H1 (cell line): ENCODE measurements around the gene RNASE12. TPM values are rescaled to one million over a fixed set of nuclear protein-coding genes. Genes with fewer than 3 reads are reported as not detected.

ENCODE experiments used
- CTCF ChIA-PET: fragments of 300-600 bp; sonication (Branson Sonifier 250); formaldehyde crosslinking; loops from one replicate; lab custom pipeline; 2021; ENCODE audit not compliant: partially characterized antibody; lab: Charles Lee
- POLR2A ChIA-PET: fragments of 300-600 bp; sonication (Branson Sonifier 250); formaldehyde crosslinking; loops from one replicate; lab custom pipeline; 2021; ENCODE audit warnings: inconsistent platforms; ENCODE audit not compliant: partially characterized antibody; lab: Charles Lee
- DNase-seq, 2 experiments: peaks; one replicate each; pipeline versions ENCODE4 v3.0.0 to v3.0.0-alpha.2; 2010 to 2022; ENCODE audit warnings: low spot score in 2 of 2, low read depth in 1 of 2, mixed read lengths in 1 of 2
- FAIRE-seq: peaks from 2 replicates; lab custom pipeline; 2011; peaks lifted over from hg19 to GRCh38; lab: Jason Lieb, UNC
- H2AFZ ChIP-seq: 2 replicates; pipeline ENCODE4 v1.8.1; 2012; ENCODE audit warnings: low read length, inconsistent platforms
- H2AK5ac ChIP-seq: 2 replicates; pipeline ENCODE4 v1.6.1; 2013; ENCODE audit warnings: low read depth, low read length
- H2BK120ac ChIP-seq: replicated peaks from 2 replicates; pipeline ENCODE3; 2013; ENCODE audit warnings: low read depth, low read length, inconsistent platforms
- H2BK12ac ChIP-seq: 2 replicates; pipeline ENCODE4 v1.6.1; 2013; ENCODE audit warnings: low read depth, low read length
- H2BK15ac ChIP-seq: 2 replicates; pipeline ENCODE4 v1.6.1; 2013; ENCODE audit warnings: low read length
- H2BK20ac ChIP-seq: 2 replicates; pipeline ENCODE4 v1.6.1; 2013; ENCODE audit warnings: low read length
- H2BK5ac ChIP-seq: 2 replicates; pipeline ENCODE4 v1.6.1; 2013; ENCODE audit warnings: low read depth, low read length
- H3K14ac ChIP-seq: 2 replicates; pipeline ENCODE4 v1.6.1; 2013; ENCODE audit warnings: inconsistent platforms; ENCODE audit not compliant: insufficient read length
- H3K18ac ChIP-seq: 2 replicates; pipeline ENCODE4 v1.6.1; 2013; ENCODE audit warnings: low read length; ENCODE audit errors: extremely low read depth
- H3K23ac ChIP-seq: 2 replicates; pipeline ENCODE4 v1.6.1; 2013; ENCODE audit warnings: inconsistent platforms; ENCODE audit not compliant: insufficient read length
- H3K23me2 ChIP-seq: 2 replicates; pipeline ENCODE4 v1.6.1; 2013; ENCODE audit warnings: low read depth, low read length
- H3K27ac ChIP-seq: 2 replicates; pipeline ENCODE4 v1.6.1; 2011; ENCODE audit warnings: low read depth, low read length, inconsistent platforms
- H3K27me3 ChIP-seq, 4 experiments: replicated peaks in 1 of 4; 1 replicate in 1 of 4; 2 replicates in 3 of 4; pipeline versions ENCODE4 v1.6.1 to v1.8.1; 2011 to 2013; ENCODE audit warnings: low read length in 3 of 4, mild to moderate bottlenecking in 3 of 4, inconsistent platforms in 2 of 4, mixed read lengths in 2 of 4, moderate library complexity in 1 of 4; ENCODE audit not compliant: control insufficient read depth in 3 of 4, insufficient read depth in 3 of 4; ENCODE audit errors: extremely low read depth in 1 of 4
- H3K36me3 ChIP-seq, 4 experiments: 2 replicates each; pipeline versions ENCODE4 v1.6.1 to v1.8.1; 2011 to 2013; ENCODE audit warnings: mild to moderate bottlenecking in 4 of 4, low read length in 3 of 4, moderate library complexity in 2 of 4, control low read depth in 1 of 4, inconsistent platforms in 1 of 4; ENCODE audit not compliant: insufficient read depth in 4 of 4, control insufficient read depth in 2 of 4
- H3K4ac ChIP-seq: replicated peaks from 2 replicates; pipeline ENCODE3; 2013; ENCODE audit warnings: low read length, low read depth, mixed read lengths, inconsistent platforms; ENCODE audit not compliant: insufficient read length
- H3K4me1 ChIP-seq, 4 experiments: replicated peaks in 1 of 4; 1 replicate in 1 of 4; 2 replicates in 3 of 4; pipeline versions ENCODE4 v1.6.1 to v1.8.1; 2011 to 2013; ENCODE audit warnings: low read length in 3 of 4, inconsistent platforms in 2 of 4, mixed read lengths in 1 of 4; ENCODE audit not compliant: insufficient read depth in 4 of 4, control insufficient read depth in 3 of 4
- H3K4me2 ChIP-seq, 2 experiments: 2 replicates each; pipeline versions ENCODE4 v1.6.1 to v1.8.1; 2011 to 2013; ENCODE audit warnings: low read depth in 2 of 2, low read length in 2 of 2, control low read depth in 1 of 2, inconsistent platforms in 1 of 2, mild to moderate bottlenecking in 1 of 2; ENCODE audit not compliant: insufficient read depth in 1 of 2
- H3K4me3 ChIP-seq, 4 experiments: fragments of 200-600, 300-600 bp in 1 of 4; sonication (generic), shearing (Covaris generic), sonication (Bioruptor Twin) in 1 of 4; 2 replicates each; pipeline versions ENCODE4 v1.5.1 to v1.8.1; 2011 to 2016; ENCODE audit warnings: low read length in 4 of 4, low read depth in 3 of 4, control low read depth in 2 of 4, inconsistent platforms in 2 of 4, mild to moderate bottlenecking in 2 of 4, mixed read lengths in 1 of 4, moderate library complexity in 1 of 4; ENCODE audit not compliant: insufficient read depth in 2 of 4; ENCODE audit errors: extremely low read depth in 1 of 4
- H3K56ac ChIP-seq: replicated peaks from 2 replicates; pipeline ENCODE3; 2013; ENCODE audit warnings: low read depth, mild to moderate bottlenecking, mixed read lengths, low read length, inconsistent platforms; ENCODE audit not compliant: insufficient read length
- H3K79me1 ChIP-seq: 2 replicates; pipeline ENCODE4 v1.6.1; 2013; ENCODE audit warnings: low read depth, low read length, control low read depth
- H3K79me2 ChIP-seq, 2 experiments: 2 replicates each; pipeline versions ENCODE4 v1.6.1 to v1.8.1; 2012 to 2013; ENCODE audit warnings: low read length in 2 of 2, mild to moderate bottlenecking in 2 of 2, inconsistent platforms in 1 of 2; ENCODE audit not compliant: insufficient read depth in 2 of 2, control insufficient read depth in 1 of 2
- H3K9ac ChIP-seq, 4 experiments: replicated peaks in 1 of 4; 1 replicate in 1 of 4; 2 replicates in 3 of 4; pipeline versions ENCODE4 v1.6.1 to v1.8.1; 2011 to 2013; ENCODE audit warnings: low read depth in 3 of 4, low read length in 3 of 4, control low read depth in 2 of 4, mild to moderate bottlenecking in 2 of 4, moderate library complexity in 2 of 4, inconsistent platforms in 1 of 4; ENCODE audit errors: extremely low read depth in 1 of 4
- H3K9me3 ChIP-seq, 2 experiments: 2 replicates each; pipeline versions ENCODE4 v1.6.1 to v1.8.1; 2012 to 2013; ENCODE audit warnings: mild to moderate bottlenecking in 2 of 2, moderate library complexity in 2 of 2, control low read depth in 1 of 2, inconsistent platforms in 1 of 2, low read depth in 1 of 2, low read length in 1 of 2, mixed read lengths in 1 of 2; ENCODE audit not compliant: insufficient read depth in 2 of 2
- H4K20me1 ChIP-seq, 2 experiments: replicated peaks in 1 of 2; 2 replicates each; pipeline versions ENCODE3 to v1.8.1; 2011 to 2013; ENCODE audit warnings: inconsistent platforms in 2 of 2, low read length in 2 of 2, mild to moderate bottlenecking in 1 of 2; ENCODE audit not compliant: insufficient read depth in 2 of 2, control insufficient read depth in 1 of 2
- H4K5ac ChIP-seq: 2 replicates; pipeline ENCODE4 v1.6.1; 2013; ENCODE audit warnings: low read length, low read depth, mixed read lengths, inconsistent platforms; ENCODE audit not compliant: insufficient read length
- H4K8ac ChIP-seq: 2 replicates; pipeline ENCODE4 v1.8.0; 2013; ENCODE audit warnings: mild to moderate bottlenecking, moderate library complexity, low read length, inconsistent platforms; ENCODE audit not compliant: insufficient read depth; ENCODE audit errors: extremely low read depth
- H4K91ac ChIP-seq: replicated peaks from 2 replicates; pipeline ENCODE3; 2013; ENCODE audit warnings: low read length, mixed read lengths, inconsistent platforms; ENCODE audit not compliant: insufficient read length
- CEBPB ChIP-seq: IDR thresholded peaks from 2 replicates; pipeline ENCODE4 v1.6.1; 2012; ENCODE audit warnings: low read depth, low read length
- MAFK ChIP-seq: IDR thresholded peaks from 2 replicates; pipeline ENCODE4 v1.6.1; 2012; ENCODE audit warnings: low read depth, mild to moderate bottlenecking, improper control_type of control experiment, low read length
- MAX ChIP-seq: IDR thresholded peaks from 2 replicates; pipeline ENCODE4 v1.6.1; 2012; ENCODE audit warnings: inconsistent platforms
- NRF1 ChIP-seq: IDR thresholded peaks from 2 replicates; pipeline ENCODE4 v1.6.1; 2011; ENCODE audit warnings: mild to moderate bottlenecking, low read depth, low read length, improper control_type of control experiment
- POU5F1 ChIP-seq: IDR thresholded peaks from 2 replicates; pipeline ENCODE4 v1.6.1; 2011; ENCODE audit warnings: low read depth, mild to moderate bottlenecking, low read length, moderate library complexity
- SAP30 ChIP-seq: fragments of 300-600 bp; sonication (generic); IDR thresholded peaks from 2 replicates; pipeline ENCODE4 v1.7.1; 2012; ENCODE audit warnings: low read length, moderate library complexity, mild to moderate bottlenecking, inconsistent platforms; ENCODE audit not compliant: insufficient read depth, insufficient replicate concordance
- SIN3A ChIP-seq, 2 experiments: IDR thresholded peaks in 1 of 2; conservative IDR thresholded peaks in 1 of 2; 2 replicates each; pipeline ENCODE4 v1.6.1; 2011 to 2012; ENCODE audit warnings: low read length in 2 of 2, improper control_type of control experiment in 1 of 2, low read depth in 1 of 2, mild to moderate bottlenecking in 1 of 2
- SP2 ChIP-seq: IDR thresholded peaks from 2 replicates; pipeline ENCODE4 v1.6.1; 2012; ENCODE audit warnings: mild to moderate bottlenecking, low read length, inconsistent platforms
- TBP ChIP-seq: IDR thresholded peaks from 2 replicates; pipeline ENCODE4 v1.6.1; 2011; ENCODE audit warnings: low read depth, low read length, improper control_type of control experiment
- TCF12 ChIP-seq: IDR thresholded peaks from 2 replicates; pipeline ENCODE4 v1.6.1; 2011; ENCODE audit warnings: low read depth, mild to moderate bottlenecking, low read length
- TEAD4 ChIP-seq: IDR thresholded peaks from 2 replicates; pipeline ENCODE4 v1.6.1; 2012; ENCODE audit warnings: low read depth, low read length, inconsistent platforms, mixed read lengths
- WGBS, 2 experiments: shearing (Covaris generic) in 1 of 2; methylation state at CpG; one replicate each; pipeline versions ENCODE4 v1.1.6 to v1.1.7; 2013 to 2015; ENCODE audit warnings: low lambda C conversion rate in 2 of 2, mixed read lengths in 2 of 2, inconsistent platforms in 1 of 2, low coverage in 1 of 2, missing lambda C conversion rate in 1 of 2; ENCODE audit not compliant: insufficient replicate concordance in 2 of 2, insufficient coverage in 1 of 2, insufficient read length in 1 of 2; ENCODE audit errors: extremely low coverage in 1 of 2, missing lambda C conversion rate in 1 of 2; 5-methylcytosine and 5-hydroxymethylcytosine counted together
- polyA plus RNA-seq, 7 experiments: library from polyadenylated mRNA; depleted of rRNA in 3 of 7; stranded (reverse) in 5 of 7; unstranded in 2 of 7; fragments of >200 nt in 5 of 7; fragments of 200-250 nt in 2 of 7; gene quantifications; 1 replicate in 5 of 7; 2 replicates in 1 of 7; 4 replicates in 1 of 7; pipeline versions ENCODE4 v1.2.1 to v1.2.3, GENCODE V29; 2011 to 2013; ENCODE audit warnings: missing spikeins in 2 of 7, mixed read lengths in 2 of 7
- total RNA-seq: library from RNA; stranded (reverse); fragmentation: NEBNext Ultra II Directional; extraction: Animal tissue kit (Norgen Biotek cat#: 25700); gene quantifications from 2 replicates; pipeline ENCODE4 v1.2.1, GENCODE V29; 2021

The RNASE12 gene
- total and polyA plus RNA-seq, 2 of the 8 experiments (the other 6 are each of a cell fraction or from before 2014, with no cell fraction given): not detected

- no peaks in the 10 kb centered on the region for H3K36me3 ChIP-seq
- CTCF ChIA-PET: interaction anchor here (0.5 to 3.2 kb wide), 25 partner anchors 9 to 358 kb away, joined by 3 to 21 read pairs (median 4); partner anchors contain the start of genes PARP2, PNP and RNASE4
- TF ChIP-seq SIN3A (conservative IDR thresholded peaks at IDR 0.05 in 1 of 2, IDR thresholded peaks at IDR 0.05 in 1 of 2; ENCODE audit: low read depth in 1 of 2, low read length in 2 of 2): peak in 1 of 2 experiments; percentile 96
- peak; percentile 51 for TF ChIP-seq CEBPB
- peak; percentile 18; the same call in 1 of the 2 replicates for TF ChIP-seq NRF1
- TF ChIP-seq MAX: peak; percentile 57
- TF ChIP-seq SAP30: peak; percentile 74
- peak; percentile 96 for TF ChIP-seq TEAD4
- 0 out of 2 replicates have a peak, but pooled peaks have one; percentile 27 for TF ChIP-seq TCF12
- peak; percentile 98 for TF ChIP-seq TBP
- no peak for TF ChIP-seq SP2
- peak; percentile 89; the same call in 1 of the 2 replicates for TF ChIP-seq MAFK
- TF ChIP-seq POU5F1: 0 out of 2 replicates have a peak, but pooled peaks have one; percentile 5
Observed at GRCh38 chr14:20613094-20614037, 22.2 kb upstream of the RNASE12 start.

More at GRCh38 chr14:20613094-20614037, 22.2 kb upstream of the RNASE12 start:
- Histone ChIP-seq H2BK120ac (no peak overlapping the region), H2BK15ac (no peak overlapping the region), H2BK20ac (no peak overlapping the region), H4K5ac (no peak overlapping the region), H3K9ac (peak overlapping the region in 3 of 4 experiments; percentile 27 to 70 (median 69); a peak in 4 of 7 replicates), H3K79me1 (no peaks in the 10 kb centered on the region), H4K8ac (no peak overlapping the region), H3K14ac (no peak overlapping the region), H3K4me2 (peak overlapping the region; percentile 68 to 80), H2BK12ac (no peak overlapping the region), H3K4me1 (peaks cover 0 to 2% (median 0%) of the 10 kb centered on the region in 4 experiments; a peak in 2 of 7 replicates), H3K23ac (no peak overlapping the region), H3K4ac (no peak overlapping the region), H3K18ac (no peak overlapping the region), H3K4me3 (peak overlapping the region; percentile 60 to 98 (median 95)), H3K9me3 (no peaks in the 10 kb centered on the region), H2BK5ac (no peak overlapping the region), H4K20me1 (no peaks in the 10 kb centered on the region), H3K27me3 (no peaks in the 10 kb centered on the region), H3K56ac (peak overlapping the region; percentile 43), H4K91ac (no peak overlapping the region), H3K79me2 (no peaks in the 10 kb centered on the region), H2AK5ac (no peak overlapping the region), H2AFZ (peak overlapping the region; percentile 99), H3K23me2 (peaks cover 4% of the 10 kb centered on the region), H3K27ac (no peak overlapping the region)
- peak; percentile 91 to 93 for DNase-seq
- peak; percentile 72 for FAIRE-seq
- WGBS, 2 experiments: 2% methylated on average over 34 of the region's 34 CpGs; no CpG with 5 or more reads in 1 of the 2 experiments
- POLR2A ChIA-PET: interaction anchor here (0.7 to 2.2 kb wide), 11 partner anchors 44 to 270 kb away, joined by 3 to 9 read pairs (median 4); partner anchors contain the start of genes APEX1, PARP2, PNP and RNASE4
